H1 (cell line): ENCODE data around the gene MFGE8. TPM values are rescaled to one million over a fixed set of nuclear protein-coding genes. Genes with fewer than 3 reads are reported as not detected.
A peak's percentile ranks its signal among the peaks of the same experiment; 100 is the strongest.
"Not testable (repeated sequence)": the region's sequence is repeated elsewhere in the genome, so short reads cannot be mapped to it uniquely, and the experiment has no call there.

Source experiments
- CTCF ChIA-PET: fragments of 300-600 bp; sonication (Branson Sonifier 250); formaldehyde crosslinking; loops from one replicate; lab custom pipeline; 2021; ENCODE audit not compliant: partially characterized antibody; lab: Charles Lee
- POLR2A ChIA-PET: fragments of 300-600 bp; sonication (Branson Sonifier 250); formaldehyde crosslinking; loops from one replicate; lab custom pipeline; 2021; ENCODE audit warnings: inconsistent platforms; ENCODE audit not compliant: partially characterized antibody; lab: Charles Lee
- DNase-seq, 2 experiments: peaks; one replicate each; pipeline versions ENCODE4 v3.0.0 to v3.0.0-alpha.2; 2010 to 2022; ENCODE audit warnings: low spot score in 2 of 2, low read depth in 1 of 2, mixed read lengths in 1 of 2
- FAIRE-seq: peaks from 2 replicates; lab custom pipeline; 2011; peaks lifted over from hg19 to GRCh38; lab: Jason Lieb, UNC
- H2AFZ ChIP-seq: 2 replicates; pipeline ENCODE4 v1.8.1; 2012; ENCODE audit warnings: low read length, inconsistent platforms
- H2AK5ac ChIP-seq: 2 replicates; pipeline ENCODE4 v1.6.1; 2013; ENCODE audit warnings: low read depth, low read length
- H2BK120ac ChIP-seq: replicated peaks from 2 replicates; pipeline ENCODE3; 2013; ENCODE audit warnings: low read depth, low read length, inconsistent platforms
- H2BK12ac ChIP-seq: 2 replicates; pipeline ENCODE4 v1.6.1; 2013; ENCODE audit warnings: low read depth, low read length
- H2BK15ac ChIP-seq: 2 replicates; pipeline ENCODE4 v1.6.1; 2013; ENCODE audit warnings: low read length
- H2BK20ac ChIP-seq: 2 replicates; pipeline ENCODE4 v1.6.1; 2013; ENCODE audit warnings: low read length
- H2BK5ac ChIP-seq: 2 replicates; pipeline ENCODE4 v1.6.1; 2013; ENCODE audit warnings: low read depth, low read length
- H3K14ac ChIP-seq: 2 replicates; pipeline ENCODE4 v1.6.1; 2013; ENCODE audit warnings: inconsistent platforms; ENCODE audit not compliant: insufficient read length
- H3K18ac ChIP-seq: 2 replicates; pipeline ENCODE4 v1.6.1; 2013; ENCODE audit warnings: low read length; ENCODE audit errors: extremely low read depth
- H3K23ac ChIP-seq: 2 replicates; pipeline ENCODE4 v1.6.1; 2013; ENCODE audit warnings: inconsistent platforms; ENCODE audit not compliant: insufficient read length
- H3K23me2 ChIP-seq: 2 replicates; pipeline ENCODE4 v1.6.1; 2013; ENCODE audit warnings: low read depth, low read length
- H3K27ac ChIP-seq: 2 replicates; pipeline ENCODE4 v1.6.1; 2011; ENCODE audit warnings: low read depth, low read length, inconsistent platforms
- H3K27me3 ChIP-seq, 4 experiments: replicated peaks in 1 of 4; 1 replicate in 1 of 4; 2 replicates in 3 of 4; pipeline versions ENCODE4 v1.6.1 to v1.8.1; 2011 to 2013; ENCODE audit warnings: low read length in 3 of 4, mild to moderate bottlenecking in 3 of 4, inconsistent platforms in 2 of 4, mixed read lengths in 2 of 4, moderate library complexity in 1 of 4; ENCODE audit not compliant: control insufficient read depth in 3 of 4, insufficient read depth in 3 of 4; ENCODE audit errors: extremely low read depth in 1 of 4
- H3K36me3 ChIP-seq, 4 experiments: 2 replicates each; pipeline versions ENCODE4 v1.6.1 to v1.8.1; 2011 to 2013; ENCODE audit warnings: mild to moderate bottlenecking in 4 of 4, low read length in 3 of 4, moderate library complexity in 2 of 4, control low read depth in 1 of 4, inconsistent platforms in 1 of 4; ENCODE audit not compliant: insufficient read depth in 4 of 4, control insufficient read depth in 2 of 4
- H3K4ac ChIP-seq: replicated peaks from 2 replicates; pipeline ENCODE3; 2013; ENCODE audit warnings: low read length, low read depth, mixed read lengths, inconsistent platforms; ENCODE audit not compliant: insufficient read length
- H3K4me1 ChIP-seq, 4 experiments: replicated peaks in 1 of 4; 1 replicate in 1 of 4; 2 replicates in 3 of 4; pipeline versions ENCODE4 v1.6.1 to v1.8.1; 2011 to 2013; ENCODE audit warnings: low read length in 3 of 4, inconsistent platforms in 2 of 4, mixed read lengths in 1 of 4; ENCODE audit not compliant: insufficient read depth in 4 of 4, control insufficient read depth in 3 of 4
- H3K4me2 ChIP-seq, 2 experiments: 2 replicates each; pipeline versions ENCODE4 v1.6.1 to v1.8.1; 2011 to 2013; ENCODE audit warnings: low read depth in 2 of 2, low read length in 2 of 2, control low read depth in 1 of 2, inconsistent platforms in 1 of 2, mild to moderate bottlenecking in 1 of 2; ENCODE audit not compliant: insufficient read depth in 1 of 2
- H3K4me3 ChIP-seq, 4 experiments: fragments of 200-600, 300-600 bp in 1 of 4; sonication (generic), shearing (Covaris generic), sonication (Bioruptor Twin) in 1 of 4; 2 replicates each; pipeline versions ENCODE4 v1.5.1 to v1.8.1; 2011 to 2016; ENCODE audit warnings: low read length in 4 of 4, low read depth in 3 of 4, control low read depth in 2 of 4, inconsistent platforms in 2 of 4, mild to moderate bottlenecking in 2 of 4, mixed read lengths in 1 of 4, moderate library complexity in 1 of 4; ENCODE audit not compliant: insufficient read depth in 2 of 4; ENCODE audit errors: extremely low read depth in 1 of 4
- H3K56ac ChIP-seq: replicated peaks from 2 replicates; pipeline ENCODE3; 2013; ENCODE audit warnings: low read depth, mild to moderate bottlenecking, mixed read lengths, low read length, inconsistent platforms; ENCODE audit not compliant: insufficient read length
- H3K79me1 ChIP-seq: 2 replicates; pipeline ENCODE4 v1.6.1; 2013; ENCODE audit warnings: low read depth, low read length, control low read depth
- H3K79me2 ChIP-seq, 2 experiments: 2 replicates each; pipeline versions ENCODE4 v1.6.1 to v1.8.1; 2012 to 2013; ENCODE audit warnings: low read length in 2 of 2, mild to moderate bottlenecking in 2 of 2, inconsistent platforms in 1 of 2; ENCODE audit not compliant: insufficient read depth in 2 of 2, control insufficient read depth in 1 of 2
- H3K9ac ChIP-seq, 4 experiments: replicated peaks in 1 of 4; 1 replicate in 1 of 4; 2 replicates in 3 of 4; pipeline versions ENCODE4 v1.6.1 to v1.8.1; 2011 to 2013; ENCODE audit warnings: low read depth in 3 of 4, low read length in 3 of 4, control low read depth in 2 of 4, mild to moderate bottlenecking in 2 of 4, moderate library complexity in 2 of 4, inconsistent platforms in 1 of 4; ENCODE audit errors: extremely low read depth in 1 of 4
- H3K9me3 ChIP-seq, 2 experiments: 2 replicates each; pipeline versions ENCODE4 v1.6.1 to v1.8.1; 2012 to 2013; ENCODE audit warnings: mild to moderate bottlenecking in 2 of 2, moderate library complexity in 2 of 2, control low read depth in 1 of 2, inconsistent platforms in 1 of 2, low read depth in 1 of 2, low read length in 1 of 2, mixed read lengths in 1 of 2; ENCODE audit not compliant: insufficient read depth in 2 of 2
- H4K20me1 ChIP-seq, 2 experiments: replicated peaks in 1 of 2; 2 replicates each; pipeline versions ENCODE3 to v1.8.1; 2011 to 2013; ENCODE audit warnings: inconsistent platforms in 2 of 2, low read length in 2 of 2, mild to moderate bottlenecking in 1 of 2; ENCODE audit not compliant: insufficient read depth in 2 of 2, control insufficient read depth in 1 of 2
- H4K5ac ChIP-seq: 2 replicates; pipeline ENCODE4 v1.6.1; 2013; ENCODE audit warnings: low read length, low read depth, mixed read lengths, inconsistent platforms; ENCODE audit not compliant: insufficient read length
- H4K8ac ChIP-seq: 2 replicates; pipeline ENCODE4 v1.8.0; 2013; ENCODE audit warnings: mild to moderate bottlenecking, moderate library complexity, low read length, inconsistent platforms; ENCODE audit not compliant: insufficient read depth; ENCODE audit errors: extremely low read depth
- H4K91ac ChIP-seq: replicated peaks from 2 replicates; pipeline ENCODE3; 2013; ENCODE audit warnings: low read length, mixed read lengths, inconsistent platforms; ENCODE audit not compliant: insufficient read length
- WGBS, 2 experiments: shearing (Covaris generic) in 1 of 2; methylation state at CpG; one replicate each; pipeline versions ENCODE4 v1.1.6 to v1.1.7; 2013 to 2015; ENCODE audit warnings: low lambda C conversion rate in 2 of 2, mixed read lengths in 2 of 2, inconsistent platforms in 1 of 2, low coverage in 1 of 2, missing lambda C conversion rate in 1 of 2; ENCODE audit not compliant: insufficient replicate concordance in 2 of 2, insufficient coverage in 1 of 2, insufficient read length in 1 of 2; ENCODE audit errors: extremely low coverage in 1 of 2, missing lambda C conversion rate in 1 of 2; 5-methylcytosine and 5-hydroxymethylcytosine counted together
- polyA plus RNA-seq, 7 experiments: library from polyadenylated mRNA; depleted of rRNA in 3 of 7; stranded (reverse) in 5 of 7; unstranded in 2 of 7; fragments of >200 nt in 5 of 7; fragments of 200-250 nt in 2 of 7; gene quantifications; 1 replicate in 5 of 7; 2 replicates in 1 of 7; 4 replicates in 1 of 7; pipeline versions ENCODE4 v1.2.1 to v1.2.3, GENCODE V29; 2011 to 2013; ENCODE audit warnings: missing spikeins in 2 of 7, mixed read lengths in 2 of 7
- total RNA-seq: library from RNA; stranded (reverse); fragmentation: NEBNext Ultra II Directional; extraction: Animal tissue kit (Norgen Biotek cat#: 25700); gene quantifications from 2 replicates; pipeline ENCODE4 v1.2.1, GENCODE V29; 2021

Gene MFGE8
- total and polyA plus RNA-seq, 2 of the 8 experiments (the other 6 are each of a cell fraction or from before 2014, with no cell fraction given): 1,237 to 2,117 TPM

GRCh38 chr15:88925648-88926047 is 12.5 kb upstream of the MFGE8 start:
- peaks cover 8 to 11% of the 10 kb centered on the region in 2 experiments; a peak in 3 of 4 replicates for H3K9me3 ChIP-seq
- POLR2A ChIA-PET: interaction anchor here (1.7 kb wide), 1 partner anchor 73 kb away, joined by 3 read pairs; no protein-coding TSS in a partner anchor
- H4K8ac ChIP-seq, H3K79me2 ChIP-seq, H4K91ac ChIP-seq, H3K79me1 ChIP-seq, H3K4me2 ChIP-seq, H3K56ac ChIP-seq, H3K4me3 ChIP-seq, H3K23me2 ChIP-seq, H3K4ac ChIP-seq, H3K27ac ChIP-seq, H3K4me1 ChIP-seq, H3K14ac ChIP-seq, H2AK5ac ChIP-seq, FAIRE-seq, H2BK120ac ChIP-seq, H3K36me3 ChIP-seq, H2BK15ac ChIP-seq, DNase-seq, H2BK12ac ChIP-seq, H4K20me1 ChIP-seq, H2BK5ac ChIP-seq, H2AFZ ChIP-seq, H3K27me3 ChIP-seq, H2BK20ac ChIP-seq, H3K23ac ChIP-seq, H3K18ac ChIP-seq, H3K9ac ChIP-seq, H4K5ac ChIP-seq: not testable (repeated sequence)
- CTCF ChIA-PET: interaction anchor here (1.4 to 1.7 kb wide), 2 partner anchors 11 to 21 kb away, joined by 5 to 6 read pairs; no protein-coding TSS in a partner anchor
- WGBS, 2 experiments: 84% methylated on average over 2 of the region's 2 CpGs; no CpG with 5 or more reads in 1 of the 2 experiments

GRCh38 chr15:88920892-88921435 is 7.8 kb upstream of the MFGE8 start:
- H3K27me3 ChIP-seq, H4K5ac ChIP-seq, H4K20me1 ChIP-seq, H3K9ac ChIP-seq, H3K23me2 ChIP-seq, H2BK120ac ChIP-seq, H3K14ac ChIP-seq, H2BK5ac ChIP-seq, H3K79me1 ChIP-seq, H3K18ac ChIP-seq, H2AFZ ChIP-seq, H3K56ac ChIP-seq, H2AK5ac ChIP-seq, H3K4me3 ChIP-seq, H2BK20ac ChIP-seq, H3K36me3 ChIP-seq, H3K4ac ChIP-seq, H3K23ac ChIP-seq, H2BK12ac ChIP-seq, H2BK15ac ChIP-seq, H4K91ac ChIP-seq, H3K9me3 ChIP-seq, FAIRE-seq, H3K4me2 ChIP-seq, H3K4me1 ChIP-seq, H3K79me2 ChIP-seq, H4K8ac ChIP-seq, H3K27ac ChIP-seq: not testable (repeated sequence)
- ChIA-PET POLR2A (interaction anchor here (0.6 to 2.3 kb wide), 4 partner anchors 9 to 53 kb away, joined by 3 to 6 read pairs (median 4); no protein-coding TSS in a partner anchor), CTCF (interaction anchor here (2.0 to 2.1 kb wide), 2 partner anchors 16 to 18 kb away, joined by 5 to 9 read pairs; no protein-coding TSS in a partner anchor)
- DNase-seq: peak in 1 of 2 experiments; percentile 38
- 91% methylated on average over 9 of the region's 12 CpGs; no CpG with 5 or more reads in 1 of the 2 experiments for WGBS, 2 experiments
